KBM-7 (cell line): ENCODE measurements around the gene SORT1.
"Not testable (repeated sequence)": the region's sequence is repeated elsewhere in the genome, so short reads cannot be mapped to it uniquely, and the experiment has no call there.

ENCODE experiments used
- DNase-seq: peaks from one replicate; pipeline ENCODE4 v3.0.0-alpha.2; 2015
- in situ Hi-C: fragments of 300-500 bp; cut with MboI; formaldehyde crosslinking; loops from 2 replicates; pipeline ENCODE4 v1.14.3; 2020; ENCODE audit warnings: low sequenced_read_pairs, low pct_unique_long_range_greater_than_20kb, mixed read lengths

Gene SORT1

GRCh38 chr1:109397581-109398342, at the start of gene SORT1:
Gene SORT1 (minus strand): TSS chr1:109397918. CDS start chr1:109397892, 26 bp downstream.
- DNase-seq: peak; percentile 86
- in situ Hi-C loops: no loop called here

GRCh38 chr1:109445949-109446695, 48.4 kb upstream of the SORT1 start:
- DNase-seq, in situ Hi-C loops: not testable (repeated sequence)

GRCh38 chr1:109444346-109444745, 46.6 kb upstream of the SORT1 start:
- in situ Hi-C loops: no loop called here
- DNase-seq: no peak

GRCh38 chr1:109443476-109443875, 45.8 kb upstream of the SORT1 start:
- in situ Hi-C loops: no loop called here
- no peak for DNase-seq

GRCh38 chr1:109441069-109441468, 43.4 kb upstream of the SORT1 start:
- in situ Hi-C loops: no loop called here
- DNase-seq: no peak

GRCh38 chr1:109438798-109439297, 41.1 kb upstream of the SORT1 start:
- in situ Hi-C loops: no loop called here
- DNase-seq: no peak

- in situ Hi-C loops: no loop called here
- DNase-seq: no peak
These were observed 36.8 kb upstream of the SORT1 start for GRCh38 chr1:109434484-109434883.

GRCh38 chr1:109433322-109433721, 35.6 kb upstream of the SORT1 start:
- in situ Hi-C loops: no loop called here
- no peak for DNase-seq

GRCh38 chr1:109432336-109432735, 34.6 kb upstream of the SORT1 start:
- DNase-seq: no peak

GRCh38 chr1:109427171-109427467, 29.4 kb upstream of the SORT1 start:
- no peak for DNase-seq
- in situ Hi-C loops: no loop called here

More at GRCh38 chr1:109432336-109432735, 34.6 kb upstream of the SORT1 start:
- in situ Hi-C loops: no loop called here

- in situ Hi-C loops: no loop called here
- DNase-seq: peak; percentile 99
These were observed 28.8 kb upstream of the SORT1 start, which contains the start of gene PSMA5 for GRCh38 chr1:109426281-109427170. Gene PSMA5 (minus strand): TSS chr1:109426448. CDS start chr1:109426330, 118 bp downstream.

GRCh38 chr1:109425391-109426280, 27.9 kb upstream of the SORT1 start:
- in situ Hi-C loops: no loop called here
- DNase-seq: no peak

- in situ Hi-C loops: no loop called here
- no peak for DNase-seq
These were observed 25.8 kb upstream of the SORT1 start for GRCh38 chr1:109423498-109423897.

- in situ Hi-C loops: no loop called here
These were observed 14.8 kb upstream of the SORT1 start for GRCh38 chr1:109412551-109412950.

GRCh38 chr1:109404838-109405237, 7.1 kb upstream of the SORT1 start:
- in situ Hi-C loops: loop anchor here (10.0 kb wide), 1 partner anchor 140 kb away; no protein-coding TSS in a partner anchor
- DNase-seq: no peak

More at GRCh38 chr1:109412551-109412950, 14.8 kb upstream of the SORT1 start:
- no peak for DNase-seq

- no peak for DNase-seq
- in situ Hi-C loops: loop anchor here (10.0 kb wide), 1 partner anchor 137 kb away; no protein-coding TSS in a partner anchor
These were observed 4.3 kb upstream of the SORT1 start for GRCh38 chr1:109402025-109402424.

- no peak for DNase-seq
- in situ Hi-C loops: loop anchor here (10.0 kb wide), 1 partner anchor 135 kb away; no protein-coding TSS in a partner anchor
These were observed 2.4 kb upstream of the SORT1 start for GRCh38 chr1:109400035-109400655.
